ENCODE results near the gene ZNF213. TPM values are rescaled to one million over a fixed set of nuclear protein-coding genes. Genes with fewer than 3 reads are reported as not detected.
A peak's percentile ranks its signal among the peaks of the same experiment; 100 is the strongest.

ZNF213 gene
- total and polyA plus RNA-seq, 12 donors: 2.6 to 19.5 (median 12.2) TPM

DNA sequence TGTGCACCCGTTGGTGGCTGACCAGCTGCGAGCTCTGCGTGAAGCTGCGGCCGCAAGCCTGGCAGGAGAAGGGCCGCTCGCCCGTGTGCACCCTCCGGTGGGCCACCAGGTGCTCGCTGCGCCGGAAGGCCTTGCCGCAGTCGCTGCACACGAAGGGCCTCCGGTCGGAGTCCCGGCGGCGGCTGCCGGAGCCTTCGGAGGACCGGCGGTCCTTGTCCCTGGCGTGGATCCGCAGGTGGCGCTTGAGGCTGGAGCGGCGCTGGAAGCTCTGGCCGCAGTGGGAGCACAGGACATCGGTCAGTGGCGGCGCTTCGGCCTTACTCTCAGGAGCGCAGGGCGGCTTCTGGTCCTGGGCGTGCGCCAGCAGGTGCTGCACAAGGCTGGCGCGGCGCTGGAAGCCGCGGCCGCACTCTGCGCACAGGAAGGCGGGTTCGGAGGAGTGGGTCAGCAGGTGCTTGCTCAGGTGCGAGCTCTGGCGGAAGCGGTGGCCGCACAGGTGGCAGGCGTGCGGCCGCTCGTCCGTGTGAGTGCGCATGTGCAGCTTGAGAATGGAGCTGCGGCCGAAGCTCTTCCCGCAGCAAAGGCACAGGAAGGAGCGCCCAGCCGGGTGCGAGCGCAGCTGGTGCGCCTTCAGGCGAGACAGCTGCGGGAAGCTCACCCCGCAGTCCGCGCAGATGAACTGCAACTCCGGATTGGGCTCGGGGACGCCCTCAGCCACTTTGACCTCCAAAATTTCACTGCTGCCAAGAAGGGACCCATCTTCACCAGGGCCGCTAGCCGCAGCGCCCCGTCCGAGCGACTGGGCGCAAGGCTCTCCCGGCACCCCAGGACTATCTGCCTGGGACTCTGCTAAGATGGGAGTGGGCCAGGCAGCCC is 44.9 kb upstream of the ZNF213 start:
- TF ChIP-seq POLR2A (IDR thresholded peaks at IDR 0.05): no peak
- TF ChIP-seq, protein P1, sequence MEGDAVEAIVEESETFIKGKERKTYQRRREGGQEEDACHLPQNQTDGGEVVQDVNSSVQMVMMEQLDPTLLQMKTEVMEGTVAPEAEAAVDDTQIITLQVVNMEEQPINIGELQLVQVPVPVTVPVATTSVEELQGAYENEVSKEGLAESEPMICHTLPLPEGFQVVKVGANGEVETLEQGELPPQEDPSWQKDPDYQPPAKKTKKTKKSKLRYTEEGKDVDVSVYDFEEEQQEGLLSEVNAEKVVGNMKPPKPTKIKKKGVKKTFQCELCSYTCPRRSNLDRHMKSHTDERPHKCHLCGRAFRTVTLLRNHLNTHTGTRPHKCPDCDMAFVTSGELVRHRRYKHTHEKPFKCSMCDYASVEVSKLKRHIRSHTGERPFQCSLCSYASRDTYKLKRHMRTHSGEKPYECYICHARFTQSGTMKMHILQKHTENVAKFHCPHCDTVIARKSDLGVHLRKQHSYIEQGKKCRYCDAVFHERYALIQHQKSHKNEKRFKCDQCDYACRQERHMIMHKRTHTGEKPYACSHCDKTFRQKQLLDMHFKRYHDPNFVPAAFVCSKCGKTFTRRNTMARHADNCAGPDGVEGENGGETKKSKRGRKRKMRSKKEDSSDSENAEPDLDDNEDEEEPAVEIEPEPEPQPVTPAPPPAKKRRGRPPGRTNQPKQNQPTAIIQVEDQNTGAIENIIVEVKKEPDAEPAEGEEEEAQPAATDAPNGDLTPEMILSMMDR (IDR thresholded peaks at IDR 0.05): no peak
- H3K27me3 ChIP-seq: no peaks in the 10 kb centered on the region
- intact Hi-C loops (cut with DNase I): no loop called here
- no peak for DNase-seq
- H3K27ac ChIP-seq: no peak overlapping the region
- H3K36me3 ChIP-seq (replicated peaks in 1 of 2): no peaks in the 10 kb centered on the region
- H3K4me3 ChIP-seq: no peak overlapping the region
- 93 to 95% (median 94%) methylated on average over 28 to 81 of the region's 81 CpGs for WGBS, 4 donors
- H3K9me3 ChIP-seq (replicated peaks in 1 of 3): no peaks in the 10 kb centered on the region
- H3K4me1 ChIP-seq (replicated peaks in 1 of 2): peaks cover 0 to 4% of the 10 kb centered on the region in 2 donors

DNA sequence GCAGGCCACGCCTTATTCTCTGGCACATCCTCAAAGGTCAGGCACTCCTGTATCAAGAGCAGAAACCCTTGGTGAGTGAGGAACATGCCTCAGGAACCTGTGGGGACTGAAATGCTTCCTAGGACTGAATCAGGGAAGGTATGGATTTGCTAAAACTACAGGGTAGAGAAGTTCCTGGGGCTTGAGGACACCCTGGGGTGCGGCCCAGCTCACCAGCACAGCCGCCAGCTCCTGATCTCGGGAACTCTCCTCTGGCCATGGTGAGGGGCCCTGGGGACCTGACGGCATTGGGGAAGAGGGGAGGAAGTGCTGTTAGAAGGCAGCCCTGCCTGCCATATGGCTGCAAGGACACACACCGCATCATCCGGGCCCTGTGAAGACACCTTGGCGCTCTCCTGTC is 43.3 kb upstream of the ZNF213 start:
- Histone ChIP-seq H3K4me3 (no peak overlapping the region), H3K4me1 (replicated peaks in 1 of 2) (peaks cover 0 to 4% of the 10 kb centered on the region in 2 donors), H3K27me3 (no peaks in the 10 kb centered on the region), H3K9me3 (replicated peaks in 1 of 3) (no peaks in the 10 kb centered on the region), H3K36me3 (replicated peaks in 1 of 2) (no peaks in the 10 kb centered on the region), H3K27ac (no peak overlapping the region)
- intact Hi-C loops (cut with DNase I): no loop called here
- 59 to 89% (median 77%) methylated on average over 5 to 8 of the region's 8 CpGs for WGBS, 4 donors
- no peak for DNase-seq
- TF ChIP-seq, protein P1 (IDR thresholded peaks at IDR 0.05): no peak
- TF ChIP-seq POLR2A (IDR thresholded peaks at IDR 0.05): no peak

DNA sequence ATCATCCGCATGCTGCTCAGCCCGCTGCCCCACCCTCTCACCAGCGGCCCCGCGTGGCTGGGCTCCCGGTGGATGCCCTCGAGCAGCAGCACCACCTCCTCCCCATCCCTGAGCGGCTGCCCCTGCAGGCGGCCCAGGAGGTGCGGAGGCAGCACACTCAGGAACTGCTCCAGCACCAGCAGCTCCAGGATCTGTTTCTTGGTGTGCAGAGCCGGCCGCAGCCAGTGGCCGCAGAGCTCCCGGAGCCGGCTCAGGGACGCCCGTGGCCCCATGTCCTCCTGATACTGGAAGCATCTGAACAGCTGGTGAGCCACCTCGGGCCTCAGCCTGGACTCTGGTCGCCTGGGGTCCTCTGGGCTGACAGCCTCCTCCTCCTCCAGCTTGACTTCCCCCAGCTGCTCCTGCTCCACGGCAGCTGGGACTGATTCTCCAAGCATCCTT is 42.3 kb upstream of the ZNF213 start:
- Histone ChIP-seq H3K27ac (no peak overlapping the region), H3K36me3 (replicated peaks in 1 of 2) (no peaks in the 10 kb centered on the region), H3K9me3 (replicated peaks in 1 of 3) (no peaks in the 10 kb centered on the region), H3K4me3 (no peak overlapping the region), H3K27me3 (no peaks in the 10 kb centered on the region), H3K4me1 (replicated peaks in 1 of 2) (peaks cover 0 to under 1% of the 10 kb centered on the region in 2 donors)
- WGBS, 4 donors: 57 to 70% (median 64%) methylated on average over 8 to 20 of the region's 20 CpGs
- TF ChIP-seq POLR2A (IDR thresholded peaks at IDR 0.05): no peak
- TF ChIP-seq, protein P1 (IDR thresholded peaks at IDR 0.05): no peak
- intact Hi-C loops (cut with DNase I): no loop called here
- no peak for DNase-seq

DNA sequence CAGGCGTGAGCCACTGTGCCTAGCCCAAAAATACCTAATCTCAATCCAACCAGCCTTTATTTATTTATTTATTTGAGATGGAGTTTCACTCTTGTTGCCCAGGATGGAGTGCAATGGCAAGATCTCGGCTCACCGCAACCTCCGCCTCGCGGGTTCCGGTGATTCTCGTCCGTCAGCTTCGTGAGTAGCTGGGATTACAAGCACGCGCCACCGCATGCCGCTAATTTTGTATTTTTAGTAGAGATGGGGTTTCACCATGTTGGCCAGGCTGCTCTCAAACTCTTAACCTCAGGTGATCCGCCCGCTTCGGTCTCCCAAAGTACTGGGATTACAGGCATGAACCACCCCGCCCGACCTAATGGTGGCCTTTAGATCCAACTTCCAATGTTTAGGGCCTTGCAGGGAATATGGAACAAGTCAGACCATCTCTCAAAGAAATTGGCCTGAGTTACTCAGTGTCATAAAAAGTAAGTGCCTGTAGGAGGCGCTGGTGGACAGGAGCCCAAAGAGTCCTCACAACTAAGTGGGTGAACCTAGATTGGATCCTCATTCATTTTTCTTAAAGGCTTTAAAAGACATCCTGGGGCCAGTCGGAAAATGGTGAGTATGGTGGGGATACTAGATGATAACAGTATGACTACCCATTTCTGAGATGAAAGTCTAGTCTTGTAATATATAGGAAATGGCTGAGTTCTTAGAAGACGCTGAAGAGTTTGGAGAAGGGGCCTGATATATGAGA is 40.4 kb upstream of the ZNF213 start:
- intact Hi-C loops (cut with DNase I): no loop called here
- no peak overlapping the region for H3K27ac ChIP-seq
- H3K9me3 ChIP-seq (replicated peaks in 1 of 3): no peaks in the 10 kb centered on the region
- H3K4me1 ChIP-seq (replicated peaks in 1 of 2): peaks cover 0 to 1% of the 10 kb centered on the region in 2 donors
- no peak overlapping the region for H3K4me3 ChIP-seq
- 75 to 85% (median 81%) methylated on average over 21 to 22 of the region's 22 CpGs for WGBS, 4 donors
- TF ChIP-seq, protein P1 (IDR thresholded peaks at IDR 0.05): peak; percentile 57 to 73 (median 64)
- no peak for TF ChIP-seq POLR2A (IDR thresholded peaks at IDR 0.05)
- H3K36me3 ChIP-seq (replicated peaks in 1 of 2): no peaks in the 10 kb centered on the region
- no peaks in the 10 kb centered on the region for H3K27me3 ChIP-seq
- DNase-seq: peak in 4 of 7 donors; percentile 64 to 76 (median 73)

Measured in adrenal gland (tissue), 12 donors.